Measurements from ENCODE around the gene ATXN1. TPM values are rescaled to one million over a fixed set of nuclear protein-coding genes. Genes with fewer than 3 reads are reported as not detected.

The ATXN1 gene
- total and polyA plus RNA-seq, 2 of the 13 experiments (the other 11 are each of a cell fraction or from before 2014, with no cell fraction given), result 20.7 to 39.5 TPM

DNA sequence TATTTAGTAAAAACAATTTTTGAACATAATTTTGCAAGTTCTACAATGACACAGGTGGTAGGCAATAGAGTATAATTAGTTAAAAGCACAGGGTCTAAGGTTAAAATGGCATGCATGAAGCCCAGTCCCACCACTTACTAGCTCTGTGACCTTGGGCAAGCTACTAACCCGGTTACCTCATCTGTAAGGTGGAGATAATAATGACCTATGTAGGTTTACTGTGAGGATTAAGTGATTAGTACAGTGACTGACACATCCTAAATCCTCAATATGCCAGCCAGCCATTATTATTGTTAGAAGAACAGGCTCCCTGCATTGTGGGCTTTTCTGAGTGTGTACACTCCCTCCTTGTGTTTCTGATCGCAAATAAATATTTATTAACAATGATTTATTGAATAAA is 26.2 kb downstream of the ATXN1 start (continued):
- TF ChIP-seq SRSF1 (optimal IDR thresholded peaks at IDR 0.05; ENCODE audit: low read depth, low read length) (no peak), MEIS1 (CRISPR knock-in tag; IDR thresholded peaks at IDR 0.05; ENCODE audit: borderline replicate concordance) (no peak), NCOR1 (IDR thresholded peaks at IDR 0.05; ENCODE audit: borderline replicate concordance, low read length) (no peak), AKAP8 (CRISPR knock-in tag; IDR thresholded peaks at IDR 0.05) (no peak), ZNF205 (CRISPR knock-in tag; IDR thresholded peaks at IDR 0.05) (no peak), CC2D1A (CRISPR knock-in tag; IDR thresholded peaks at IDR 0.05) (no peak), ARID2 (CRISPR knock-in tag; IDR thresholded peaks at IDR 0.05; ENCODE audit: borderline replicate concordance) (no peak), RXRA (CRISPR knock-in tag; IDR thresholded peaks at IDR 0.05) (no peak), SOX13 (IDR thresholded peaks at IDR 0.05) (no peak), SOX13 (CRISPR knock-in tag; conservative IDR thresholded peaks at IDR 0.05 in 1 of 2, IDR thresholded peaks at IDR 0.05 in 1 of 2) (peak in 1 of 2 experiments; percentile 56; a peak in 1 of 4 replicates), ZNF572 (CRISPR knock-in tag; IDR thresholded peaks at IDR 0.05) (no peak), RCOR2 (CRISPR knock-in tag; IDR thresholded peaks at IDR 0.05) (no peak), ZNF83 (CRISPR knock-in tag; IDR thresholded peaks at IDR 0.05; ENCODE audit: borderline replicate concordance) (no peak), GATA4 (IDR thresholded peaks at IDR 0.05; ENCODE audit: borderline replicate concordance, low read depth) (no peak), GPN1 (CRISPR knock-in tag; IDR thresholded peaks at IDR 0.05; ENCODE audit: borderline replicate concordance) (no peak), EP300 (IDR thresholded peaks at IDR 0.05; ENCODE audit: low read depth in 2 of 2, low read length in 2 of 2) (peak in 1 of 2 experiments; percentile 5; a peak in 1 of 4 replicates), EP300 (CRISPR knock-in tag; IDR thresholded peaks at IDR 0.05; ENCODE audit: borderline replicate concordance) (no peak), TOE1 (CRISPR knock-in tag; IDR thresholded peaks at IDR 0.05) (no peak), ZSCAN29 (CRISPR knock-in tag; conservative IDR thresholded peaks at IDR 0.05) (no peak)
- TF ChIP-seq, protein P1, sequence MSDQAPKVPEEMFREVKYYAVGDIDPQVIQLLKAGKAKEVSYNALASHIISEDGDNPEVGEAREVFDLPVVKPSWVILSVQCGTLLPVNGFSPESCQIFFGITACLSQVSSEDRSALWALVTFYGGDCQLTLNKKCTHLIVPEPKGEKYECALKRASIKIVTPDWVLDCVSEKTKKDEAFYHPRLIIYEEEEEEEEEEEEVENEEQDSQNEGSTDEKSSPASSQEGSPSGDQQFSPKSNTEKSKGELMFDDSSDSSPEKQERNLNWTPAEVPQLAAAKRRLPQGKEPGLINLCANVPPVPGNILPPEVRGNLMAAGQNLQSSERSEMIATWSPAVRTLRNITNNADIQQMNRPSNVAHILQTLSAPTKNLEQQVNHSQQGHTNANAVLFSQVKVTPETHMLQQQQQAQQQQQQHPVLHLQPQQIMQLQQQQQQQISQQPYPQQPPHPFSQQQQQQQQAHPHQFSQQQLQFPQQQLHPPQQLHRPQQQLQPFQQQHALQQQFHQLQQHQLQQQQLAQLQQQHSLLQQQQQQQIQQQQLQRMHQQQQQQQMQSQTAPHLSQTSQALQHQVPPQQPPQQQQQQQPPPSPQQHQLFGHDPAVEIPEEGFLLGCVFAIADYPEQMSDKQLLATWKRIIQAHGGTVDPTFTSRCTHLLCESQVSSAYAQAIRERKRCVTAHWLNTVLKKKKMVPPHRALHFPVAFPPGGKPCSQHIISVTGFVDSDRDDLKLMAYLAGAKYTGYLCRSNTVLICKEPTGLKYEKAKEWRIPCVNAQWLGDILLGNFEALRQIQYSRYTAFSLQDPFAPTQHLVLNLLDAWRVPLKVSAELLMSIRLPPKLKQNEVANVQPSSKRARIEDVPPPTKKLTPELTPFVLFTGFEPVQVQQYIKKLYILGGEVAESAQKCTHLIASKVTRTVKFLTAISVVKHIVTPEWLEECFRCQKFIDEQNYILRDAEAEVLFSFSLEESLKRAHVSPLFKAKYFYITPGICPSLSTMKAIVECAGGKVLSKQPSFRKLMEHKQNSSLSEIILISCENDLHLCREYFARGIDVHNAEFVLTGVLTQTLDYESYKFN (CRISPR knock-in tag; conservative IDR thresholded peaks at IDR 0.05), result 0 out of 2 replicates have a peak, but pooled peaks have one; percentile 31
- TF ChIP-seq, protein P2, sequence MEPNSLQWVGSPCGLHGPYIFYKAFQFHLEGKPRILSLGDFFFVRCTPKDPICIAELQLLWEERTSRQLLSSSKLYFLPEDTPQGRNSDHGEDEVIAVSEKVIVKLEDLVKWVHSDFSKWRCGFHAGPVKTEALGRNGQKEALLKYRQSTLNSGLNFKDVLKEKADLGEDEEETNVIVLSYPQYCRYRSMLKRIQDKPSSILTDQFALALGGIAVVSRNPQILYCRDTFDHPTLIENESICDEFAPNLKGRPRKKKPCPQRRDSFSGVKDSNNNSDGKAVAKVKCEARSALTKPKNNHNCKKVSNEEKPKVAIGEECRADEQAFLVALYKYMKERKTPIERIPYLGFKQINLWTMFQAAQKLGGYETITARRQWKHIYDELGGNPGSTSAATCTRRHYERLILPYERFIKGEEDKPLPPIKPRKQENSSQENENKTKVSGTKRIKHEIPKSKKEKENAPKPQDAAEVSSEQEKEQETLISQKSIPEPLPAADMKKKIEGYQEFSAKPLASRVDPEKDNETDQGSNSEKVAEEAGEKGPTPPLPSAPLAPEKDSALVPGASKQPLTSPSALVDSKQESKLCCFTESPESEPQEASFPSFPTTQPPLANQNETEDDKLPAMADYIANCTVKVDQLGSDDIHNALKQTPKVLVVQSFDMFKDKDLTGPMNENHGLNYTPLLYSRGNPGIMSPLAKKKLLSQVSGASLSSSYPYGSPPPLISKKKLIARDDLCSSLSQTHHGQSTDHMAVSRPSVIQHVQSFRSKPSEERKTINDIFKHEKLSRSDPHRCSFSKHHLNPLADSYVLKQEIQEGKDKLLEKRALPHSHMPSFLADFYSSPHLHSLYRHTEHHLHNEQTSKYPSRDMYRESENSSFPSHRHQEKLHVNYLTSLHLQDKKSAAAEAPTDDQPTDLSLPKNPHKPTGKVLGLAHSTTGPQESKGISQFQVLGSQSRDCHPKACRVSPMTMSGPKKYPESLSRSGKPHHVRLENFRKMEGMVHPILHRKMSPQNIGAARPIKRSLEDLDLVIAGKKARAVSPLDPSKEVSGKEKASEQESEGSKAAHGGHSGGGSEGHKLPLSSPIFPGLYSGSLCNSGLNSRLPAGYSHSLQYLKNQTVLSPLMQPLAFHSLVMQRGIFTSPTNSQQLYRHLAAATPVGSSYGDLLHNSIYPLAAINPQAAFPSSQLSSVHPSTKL (CRISPR knock-in tag; IDR thresholded peaks at IDR 0.05), result peak; percentile 67
- TF ChIP-seq, protein P3, sequence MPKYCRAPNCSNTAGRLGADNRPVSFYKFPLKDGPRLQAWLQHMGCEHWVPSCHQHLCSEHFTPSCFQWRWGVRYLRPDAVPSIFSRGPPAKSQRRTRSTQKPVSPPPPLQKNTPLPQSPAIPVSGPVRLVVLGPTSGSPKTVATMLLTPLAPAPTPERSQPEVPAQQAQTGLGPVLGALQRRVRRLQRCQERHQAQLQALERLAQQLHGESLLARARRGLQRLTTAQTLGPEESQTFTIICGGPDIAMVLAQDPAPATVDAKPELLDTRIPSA (CRISPR knock-in tag; IDR thresholded peaks at IDR 0.05; ENCODE audit: borderline replicate concordance), result no peak
- TF ChIP-seq, protein P4, sequence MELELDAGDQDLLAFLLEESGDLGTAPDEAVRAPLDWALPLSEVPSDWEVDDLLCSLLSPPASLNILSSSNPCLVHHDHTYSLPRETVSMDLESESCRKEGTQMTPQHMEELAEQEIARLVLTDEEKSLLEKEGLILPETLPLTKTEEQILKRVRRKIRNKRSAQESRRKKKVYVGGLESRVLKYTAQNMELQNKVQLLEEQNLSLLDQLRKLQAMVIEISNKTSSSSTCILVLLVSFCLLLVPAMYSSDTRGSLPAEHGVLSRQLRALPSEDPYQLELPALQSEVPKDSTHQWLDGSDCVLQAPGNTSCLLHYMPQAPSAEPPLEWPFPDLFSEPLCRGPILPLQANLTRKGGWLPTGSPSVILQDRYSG (CRISPR knock-in tag; IDR thresholded peaks at IDR 0.05), result no peak
